GM12873 (cell line): ENCODE data around the gene DENND5A.

Source experiments
- CTCF ChIP-seq: IDR thresholded peaks from 2 replicates; pipeline ENCODE4 v1.5.1; 2012; ENCODE audit warnings: low read depth, mild to moderate bottlenecking, moderate library complexity, low read length, control low read depth; ENCODE audit not compliant: insufficient read depth; ENCODE audit errors: missing control alignments

DENND5A gene

DNA sequence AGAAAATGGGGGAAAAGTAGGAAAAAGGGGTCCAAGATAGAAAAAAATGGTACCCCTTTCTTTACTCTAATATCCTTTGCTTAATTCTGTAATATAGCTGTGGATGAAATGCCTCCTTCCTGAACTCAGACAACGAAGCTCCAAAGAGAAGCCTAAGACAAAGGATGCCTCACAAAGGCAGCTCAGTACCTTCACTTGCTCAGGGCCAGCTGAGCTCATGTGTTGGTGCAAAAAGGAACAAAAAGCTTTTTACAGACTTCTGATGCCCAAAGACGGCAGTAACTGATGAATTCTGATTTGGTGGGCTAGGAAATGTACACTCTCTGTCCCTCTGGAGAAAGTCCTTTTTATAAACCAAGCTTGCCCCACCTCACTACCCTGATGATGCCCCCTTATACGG, 77.5 kb downstream of the DENND5A start:
- no peak for TF ChIP-seq CTCF

GRCh38 chr11:9184516-9184915, 80.6 kb downstream of the DENND5A start:
- no peak for TF ChIP-seq CTCF

- no peak for TF ChIP-seq CTCF
Observed at GRCh38 chr11:9182180-9182871, 82.8 kb downstream of the DENND5A start.

DNA sequence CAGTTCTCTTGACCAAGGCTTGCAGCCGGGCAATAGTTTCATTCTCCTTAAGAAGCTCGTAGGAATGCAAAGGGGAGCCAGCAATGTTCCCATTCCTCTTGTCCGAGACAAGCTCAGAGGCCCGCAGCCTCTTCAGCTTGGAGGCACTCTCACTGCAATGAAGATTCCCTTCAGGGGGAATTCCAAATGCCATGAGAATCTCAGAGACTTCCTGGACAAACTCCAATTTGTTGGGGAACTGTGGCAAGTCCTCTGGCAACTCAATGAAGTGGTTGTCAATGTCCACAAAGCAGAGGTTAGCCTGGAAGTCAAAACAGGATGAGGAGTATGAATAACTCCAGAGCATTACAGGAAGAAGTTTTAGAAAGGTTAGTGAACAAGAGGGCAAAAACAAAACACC, 84.4 kb downstream of the DENND5A start:
- TF ChIP-seq CTCF: no peak

DNA sequence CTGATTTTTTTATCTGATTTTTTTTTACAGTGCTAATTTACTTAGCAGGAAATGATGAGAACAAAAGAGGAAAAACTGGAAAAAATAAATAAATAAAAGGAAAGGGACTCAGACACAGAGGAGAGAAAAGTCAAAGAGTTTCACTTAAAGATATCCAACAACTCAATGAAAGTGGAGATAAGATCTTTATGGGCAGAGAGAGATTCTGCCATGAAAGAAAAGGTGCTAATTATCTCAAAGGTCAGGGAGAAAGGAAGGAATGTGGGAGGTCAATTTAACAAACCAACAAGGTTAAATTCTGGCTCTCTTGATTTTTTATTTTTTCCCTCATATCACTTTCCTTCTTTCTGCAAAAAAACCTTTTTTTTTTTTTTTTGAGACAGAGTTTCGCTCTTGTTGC, 86.0 kb downstream of the DENND5A start:
- no peak for TF ChIP-seq CTCF

GRCh38 chr11:9178716-9179115, 86.4 kb downstream of the DENND5A start:
- TF ChIP-seq CTCF: no peak

GRCh38 chr11:9177438-9178091, 87.6 kb downstream of the DENND5A start:
- TF ChIP-seq CTCF: no peak
